ENCODE measurements around the gene OCIAD1. TPM values are rescaled to one million over a fixed set of nuclear protein-coding genes. Genes with fewer than 3 reads are reported as not detected.

The OCIAD1 gene
- total and polyA plus RNA-seq, 2 of the 13 experiments (the other 11 are each of a cell fraction or from before 2014, with no cell fraction given): 67.3 to 74.9 TPM

DNA sequence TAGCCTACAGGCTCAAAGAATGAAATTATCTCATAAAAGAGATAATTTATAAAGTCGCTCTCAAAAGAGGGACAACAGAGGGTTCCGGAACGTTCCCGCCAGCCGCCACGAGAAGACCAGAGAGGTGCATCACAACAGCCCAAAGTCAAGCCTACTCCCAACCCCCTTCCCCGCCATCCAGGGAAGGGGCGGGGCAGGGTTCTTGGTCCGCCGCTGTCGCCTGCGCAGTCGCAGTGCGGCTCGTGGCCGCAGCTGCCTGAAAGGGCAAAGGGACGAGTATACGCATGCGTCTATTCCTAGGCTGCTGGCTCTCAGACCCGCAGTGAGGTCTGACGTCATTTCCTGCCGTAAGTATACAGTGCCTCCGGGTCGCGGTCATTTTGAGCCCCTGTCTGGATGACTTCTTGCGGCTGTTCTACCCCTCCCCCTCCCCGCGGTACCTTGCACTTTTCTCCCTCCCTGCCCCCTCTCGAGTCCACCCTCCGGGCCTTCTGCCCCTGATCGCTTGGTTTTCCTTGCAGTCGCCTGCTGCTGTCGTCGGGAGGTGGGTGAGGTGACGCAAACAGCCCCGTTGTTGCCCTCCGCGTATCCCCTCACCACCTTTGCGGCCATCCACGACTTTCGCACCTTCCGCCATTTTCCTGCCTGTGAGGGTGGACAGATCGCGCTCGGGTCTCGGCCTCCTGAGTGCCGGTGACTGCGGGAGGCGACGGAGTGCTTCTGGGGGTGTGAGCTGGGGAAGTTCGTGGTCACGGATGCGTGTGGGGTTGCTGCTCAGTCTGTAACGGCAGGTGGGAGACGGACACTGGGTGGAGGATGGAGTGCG is at the start of gene OCIAD1 (continued):
- TF ChIP-seq, protein P1, sequence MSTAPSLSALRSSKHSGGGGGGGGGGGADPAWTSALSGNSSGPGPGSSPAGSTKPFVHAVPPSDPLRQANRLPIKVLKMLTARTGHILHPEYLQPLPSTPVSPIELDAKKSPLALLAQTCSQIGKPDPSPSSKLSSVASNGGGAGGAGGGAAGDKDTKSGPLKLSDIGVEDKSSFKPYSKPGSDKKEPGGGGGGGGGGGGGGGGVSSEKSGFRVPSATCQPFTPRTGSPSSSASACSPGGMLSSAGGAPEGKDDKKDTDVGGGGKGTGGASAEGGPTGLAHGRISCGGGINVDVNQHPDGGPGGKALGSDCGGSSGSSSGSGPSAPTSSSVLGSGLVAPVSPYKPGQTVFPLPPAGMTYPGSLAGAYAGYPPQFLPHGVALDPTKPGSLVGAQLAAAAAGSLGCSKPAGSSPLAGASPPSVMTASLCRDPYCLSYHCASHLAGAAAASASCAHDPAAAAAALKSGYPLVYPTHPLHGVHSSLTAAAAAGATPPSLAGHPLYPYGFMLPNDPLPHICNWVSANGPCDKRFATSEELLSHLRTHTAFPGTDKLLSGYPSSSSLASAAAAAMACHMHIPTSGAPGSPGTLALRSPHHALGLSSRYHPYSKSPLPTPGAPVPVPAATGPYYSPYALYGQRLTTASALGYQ (CRISPR knock-in tag; IDR thresholded peaks at IDR 0.05): no peak
- TF ChIP-seq IKZF4 (CRISPR knock-in tag; IDR thresholded peaks at IDR 0.05; ENCODE audit: borderline replicate concordance, low read depth, not compliant biosample characterization) (no peak), ZXDC (CRISPR knock-in tag; IDR thresholded peaks at IDR 0.05) (0 out of 2 replicates have a peak, but pooled peaks have one; percentile 45), TAF15 (IDR thresholded peaks at IDR 0.05; ENCODE audit: low read depth, low read length, poor library complexity, severe bottlenecking) (no peak), IRX3 (CRISPR knock-in tag; IDR thresholded peaks at IDR 0.05; ENCODE audit: borderline replicate concordance, low read depth) (peak; percentile 57; the same call in 1 of the 2 replicates), TCF12 (IDR thresholded peaks at IDR 0.05) (no peak), TCF12 (CRISPR knock-in tag; IDR thresholded peaks at IDR 0.05) (no peak), MATR3 (CRISPR knock-in tag; IDR thresholded peaks at IDR 0.05) (no peak), MYNN (CRISPR knock-in tag; IDR thresholded peaks at IDR 0.05; ENCODE audit: low read depth) (no peak), ZNF775 (CRISPR knock-in tag; IDR thresholded peaks at IDR 0.05; ENCODE audit: borderline replicate concordance) (no peak), PRMT3 (CRISPR knock-in tag; IDR thresholded peaks at IDR 0.05; ENCODE audit: borderline replicate concordance, low read depth) (no peak), AHR (CRISPR knock-in tag; IDR thresholded peaks at IDR 0.05) (no peak), MTERF4 (CRISPR knock-in tag; IDR thresholded peaks at IDR 0.05) (no peak), PHF20 (CRISPR knock-in tag; IDR thresholded peaks at IDR 0.05) (peak; percentile 75), ZFYVE20 (CRISPR knock-in tag; IDR thresholded peaks at IDR 0.05; ENCODE audit: borderline replicate concordance, low read depth) (no peak), TCF7 (IDR thresholded peaks at IDR 0.05; ENCODE audit: low read depth) (no peak), MTF2 (CRISPR knock-in tag; IDR thresholded peaks at IDR 0.05; ENCODE audit: borderline replicate concordance) (no peak), FOXP1 (IDR thresholded peaks at IDR 0.05) (no peak), FOXP1 (CRISPR knock-in tag; IDR thresholded peaks at IDR 0.05) (no peak), ATRX (CRISPR knock-in tag; IDR thresholded peaks at IDR 0.05; ENCODE audit: borderline replicate concordance) (no peak), GFI1 (CRISPR knock-in tag; IDR thresholded peaks at IDR 0.05; ENCODE audit: borderline replicate concordance) (no peak)
- TF ChIP-seq, protein P2, sequence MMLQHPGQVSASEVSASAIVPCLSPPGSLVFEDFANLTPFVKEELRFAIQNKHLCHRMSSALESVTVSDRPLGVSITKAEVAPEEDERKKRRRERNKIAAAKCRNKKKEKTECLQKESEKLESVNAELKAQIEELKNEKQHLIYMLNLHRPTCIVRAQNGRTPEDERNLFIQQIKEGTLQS (CRISPR knock-in tag; IDR thresholded peaks at IDR 0.05): 0 out of 2 replicates have a peak, but pooled peaks have one; percentile 8
- TF ChIP-seq, protein P3, sequence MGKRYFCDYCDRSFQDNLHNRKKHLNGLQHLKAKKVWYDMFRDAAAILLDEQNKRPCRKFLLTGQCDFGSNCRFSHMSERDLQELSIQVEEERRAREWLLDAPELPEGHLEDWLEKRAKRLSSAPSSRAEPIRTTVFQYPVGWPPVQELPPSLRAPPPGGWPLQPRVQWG (CRISPR knock-in tag; IDR thresholded peaks at IDR 0.05; ENCODE audit: borderline replicate concordance, low read depth): no peak
